Smooth muscle cell (in vitro differentiated cells): ENCODE data around the gene GPATCH4. TPM values are rescaled to one million over a fixed set of nuclear protein-coding genes. Genes with fewer than 3 reads are reported as not detected.

ENCODE experiments used
- DNase-seq: peaks from one replicate; lab custom pipeline; 2025; ENCODE audit not compliant: unreplicated experiment; lab: John Stamatoyannopoulos, UW
- H2AFZ ChIP-seq: fragments of 200-600 bp; sonication (generic); 2 replicates; pipeline ENCODE4 v1.6.0; 2016; ENCODE audit warnings: antibody characterized with exemption, low read depth, mild to moderate bottlenecking
- H3F3A ChIP-seq: fragments of 200-600 bp; sonication (generic); 2 replicates; pipeline ENCODE4 v1.6.0; 2017; ENCODE audit warnings: antibody characterized with exemption, low read depth
- H3K27ac ChIP-seq: fragments of 200-600 bp; sonication (generic); 2 replicates; pipeline ENCODE4 v1.5.1; 2016; ENCODE audit warnings: low read depth, mild to moderate bottlenecking
- H3K27me3 ChIP-seq: fragments of 200-600 bp; sonication (generic); 2 replicates; pipeline ENCODE4 v1.6.1; 2016; ENCODE audit warnings: low read depth, mild to moderate bottlenecking
- H3K36me3 ChIP-seq: fragments of 200-600 bp; sonication (generic); 2 replicates; pipeline ENCODE4 v1.5.1; 2016; ENCODE audit warnings: low read depth
- H3K4me1 ChIP-seq: fragments of 200-600 bp; sonication (generic); 2 replicates; pipeline ENCODE4 v1.5.1; 2016; ENCODE audit warnings: low read depth
- H3K4me2 ChIP-seq: fragments of 200-600 bp; sonication (generic); 2 replicates; pipeline ENCODE4 v1.6.0; 2016; ENCODE audit warnings: mild to moderate bottlenecking
- H3K4me3 ChIP-seq: fragments of 200-600 bp; sonication (generic); 2 replicates; pipeline ENCODE4 v1.5.1; 2016; ENCODE audit warnings: mild to moderate bottlenecking
- H3K79me2 ChIP-seq: fragments of 200-600 bp; sonication (generic); 2 replicates; pipeline ENCODE4 v1.6.0; 2016; ENCODE audit warnings: low read depth, mild to moderate bottlenecking
- H3K9ac ChIP-seq: fragments of 200-600 bp; sonication (generic); 2 replicates; pipeline ENCODE4 v1.6.0; 2016; ENCODE audit warnings: low read depth
- H3K9me3 ChIP-seq: fragments of 200-600 bp; sonication (generic); replicated peaks from 2 replicates; pipeline ENCODE4 v1.5.1; 2016; ENCODE audit warnings: low read depth
- H4K20me1 ChIP-seq: fragments of 200-600 bp; sonication (generic); 2 replicates; pipeline ENCODE4 v1.6.0; 2016; ENCODE audit warnings: low read depth
- CTCF ChIP-seq: fragments of 200-600 bp; sonication (generic); IDR thresholded peaks from 2 replicates; pipeline ENCODE4 v1.5.1; 2017; ENCODE audit warnings: borderline replicate concordance, mild to moderate bottlenecking, antibody characterized with exemption; ENCODE audit not compliant: insufficient read depth, poor library complexity, severe bottlenecking
- WGBS: methylation state at CpG from one replicate; pipeline ENCODE4 v1.1.7; 2016; ENCODE audit warnings: low lambda C conversion rate; 5-methylcytosine and 5-hydroxymethylcytosine counted together
- polyA plus RNA-seq: library from polyadenylated mRNA; unstranded; fragments of >200 nt; fragmentation: Nextera tagmentation; extraction: Ambion mirVana; gene quantifications from 2 replicates; pipeline ENCODE4 v1.2.1, GENCODE V29; 2016
- total RNA-seq: library from RNA; depleted of rRNA; stranded (reverse); fragments of >200 nt; gene quantifications from 2 replicates; pipeline ENCODE4 v1.2.3, GENCODE V29; 2014

Gene GPATCH4
- total and polyA plus RNA-seq, 2 experiments from 2014 or later, result 11.9 to 19.9 TPM

GRCh38 chr1:156549831-156550230, 51.4 kb downstream of the GPATCH4 start:
- Histone ChIP-seq H3K4me3 (no peak overlapping the region), H3K9ac (no peak overlapping the region), H3K4me1 (no peaks in the 10 kb centered on the region), H3K36me3 (no peaks in the 10 kb centered on the region), H4K20me1 (no peaks in the 10 kb centered on the region), H3K27ac (no peak overlapping the region), H3F3A (no peaks in the 10 kb centered on the region), H3K4me2 (no peak overlapping the region), H3K79me2 (no peaks in the 10 kb centered on the region), H3K9me3 (no peaks in the 10 kb centered on the region), H2AFZ (no peak overlapping the region), H3K27me3 (no peaks in the 10 kb centered on the region)
- no peak for TF ChIP-seq CTCF
- WGBS, result 96% methylated on average over 1 of the region's 1 CpG
- DNase-seq, result no peak

DNA sequence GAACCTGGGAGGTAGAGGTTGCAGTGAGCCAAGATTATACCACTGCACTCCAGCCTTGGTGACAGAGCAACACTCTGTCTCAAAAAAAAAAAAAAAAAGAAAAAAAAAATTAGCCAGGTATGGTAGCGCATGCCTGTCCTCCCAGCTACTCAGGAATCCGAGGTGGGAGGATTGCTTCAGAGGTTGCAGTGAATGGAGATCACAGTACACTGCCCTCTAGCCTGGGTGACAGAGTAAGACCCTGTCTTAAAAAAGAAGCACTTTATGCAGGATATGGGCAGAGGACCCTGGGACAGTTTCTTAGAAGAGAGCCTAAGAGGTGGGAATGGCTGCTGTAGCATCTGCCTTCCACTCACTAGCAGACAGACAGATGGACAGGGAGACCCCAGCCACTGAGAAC, 51.9 kb downstream of the GPATCH4 start:
- TF ChIP-seq CTCF, result no peak
- H4K20me1 ChIP-seq, result no peaks in the 10 kb centered on the region

GRCh38 chr1:156547982-156548381, 53.3 kb downstream of the GPATCH4 start:
- Histone ChIP-seq H3F3A (no peaks in the 10 kb centered on the region), H3K27ac (no peak overlapping the region), H2AFZ (no peak overlapping the region), H3K4me3 (no peak overlapping the region), H3K9ac (no peak overlapping the region), H3K36me3 (no peaks in the 10 kb centered on the region), H3K79me2 (no peaks in the 10 kb centered on the region), H4K20me1 (no peaks in the 10 kb centered on the region), H3K9me3 (no peaks in the 10 kb centered on the region), H3K27me3 (no peaks in the 10 kb centered on the region), H3K4me1 (no peaks in the 10 kb centered on the region), H3K4me2 (no peak overlapping the region)
- TF ChIP-seq CTCF, result no peak
- WGBS, result 95% methylated on average over 9 of the region's 9 CpGs
- DNase-seq, result no peak

More for the DNA sequence above, 51.9 kb downstream of the GPATCH4 start:
- Histone ChIP-seq H3K4me2 (no peak overlapping the region), H3K27ac (no peak overlapping the region), H3K9ac (no peak overlapping the region), H3K79me2 (no peaks in the 10 kb centered on the region), H3F3A (no peaks in the 10 kb centered on the region), H3K4me1 (no peaks in the 10 kb centered on the region), H3K9me3 (no peaks in the 10 kb centered on the region), H2AFZ (no peak overlapping the region), H3K36me3 (no peaks in the 10 kb centered on the region), H3K27me3 (no peaks in the 10 kb centered on the region), H3K4me3 (no peak overlapping the region)
- WGBS, result 70% methylated on average over 2 of the region's 2 CpGs
- DNase-seq, result no peak

DNA sequence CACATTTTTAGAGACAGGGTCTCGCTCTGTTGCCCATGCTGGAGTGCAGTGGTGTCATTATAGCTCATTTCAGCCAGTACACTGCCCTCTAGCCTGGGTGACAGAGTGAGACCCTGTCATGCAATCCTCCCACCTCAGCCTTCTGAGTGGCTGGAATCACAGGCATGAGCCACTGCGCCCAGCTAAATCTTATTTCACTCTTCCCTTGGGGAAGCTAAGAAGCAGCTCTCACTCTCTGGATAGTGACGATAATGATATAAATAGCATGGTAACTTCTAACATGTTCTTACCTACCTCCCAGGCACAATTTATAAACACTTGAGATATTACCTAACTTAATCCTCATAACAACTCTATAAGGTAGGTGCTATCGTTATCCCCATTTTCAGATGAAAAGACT, 53.8 kb downstream of the GPATCH4 start:
- Histone ChIP-seq H4K20me1 (no peaks in the 10 kb centered on the region), H3K27ac (no peak overlapping the region), H3K9me3 (no peaks in the 10 kb centered on the region), H2AFZ (no peak overlapping the region), H3K36me3 (no peaks in the 10 kb centered on the region), H3F3A (no peaks in the 10 kb centered on the region), H3K4me3 (no peak overlapping the region), H3K4me2 (no peak overlapping the region), H3K79me2 (no peaks in the 10 kb centered on the region), H3K4me1 (no peaks in the 10 kb centered on the region), H3K9ac (no peak overlapping the region), H3K27me3 (no peaks in the 10 kb centered on the region)
- DNase-seq, result no peak
- no peak for TF ChIP-seq CTCF
- WGBS, result 94% methylated on average over 4 of the region's 4 CpGs
